NAMALWA (cell line): ENCODE measurements around the gene SLIT3.

Source experiments
- DNase-seq: peaks from one replicate; pipeline ENCODE4 v3.0.0-alpha.2; 2015; ENCODE audit warnings: low spot score

The SLIT3 gene

GRCh38 chr5:168669668-168670378 is 631.1 kb downstream of the SLIT3 start:
- DNase-seq, result no peak

- no peak for DNase-seq
Observed at GRCh38 chr5:168669156-168669555, 631.8 kb downstream of the SLIT3 start.

- DNase-seq, result no peak
Observed at GRCh38 chr5:168668078-168668477, 632.9 kb downstream of the SLIT3 start.

GRCh38 chr5:168667301-168667840 is 633.6 kb downstream of the SLIT3 start:
- no peak for DNase-seq

- DNase-seq, result no peak
Observed at GRCh38 chr5:168666356-168666755, 634.6 kb downstream of the SLIT3 start.

- no peak for DNase-seq
Observed at GRCh38 chr5:168663276-168664004, 637.5 kb downstream of the SLIT3 start.

- no peak for DNase-seq
Observed at GRCh38 chr5:168661593-168662485, 639.1 kb downstream of the SLIT3 start.

- DNase-seq, result no peak
Observed at GRCh38 chr5:168660691-168661090, 640.2 kb downstream of the SLIT3 start.

GRCh38 chr5:168659286-168659847 is 641.6 kb downstream of the SLIT3 start:
- DNase-seq, result no peak

- DNase-seq, result no peak
Observed at GRCh38 chr5:168658394-168658793, 642.5 kb downstream of the SLIT3 start.

GRCh38 chr5:168656633-168657032 is 644.3 kb downstream of the SLIT3 start:
- no peak for DNase-seq

GRCh38 chr5:168655316-168655715 is 645.6 kb downstream of the SLIT3 start:
- DNase-seq, result no peak

GRCh38 chr5:168654211-168654721 is 646.7 kb downstream of the SLIT3 start:
- DNase-seq, result no peak

- no peak for DNase-seq
Observed at GRCh38 chr5:168653626-168654025, 647.3 kb downstream of the SLIT3 start.

GRCh38 chr5:168651648-168652047 is 649.3 kb downstream of the SLIT3 start:
- no peak for DNase-seq

- DNase-seq, result no peak
Observed at GRCh38 chr5:168649306-168649705, 651.6 kb downstream of the SLIT3 start.

GRCh38 chr5:168648576-168648975 is 652.4 kb downstream of the SLIT3 start:
- DNase-seq, result no peak

GRCh38 chr5:168648016-168648415 is 652.9 kb downstream of the SLIT3 start:
- no peak for DNase-seq

GRCh38 chr5:168647083-168647482 is 653.9 kb downstream of the SLIT3 start:
- DNase-seq, result no peak

GRCh38 chr5:168646335-168646734 is 654.6 kb downstream of the SLIT3 start:
- DNase-seq, result no peak

- DNase-seq, result no peak
Observed at GRCh38 chr5:168645195-168645594, 655.7 kb downstream of the SLIT3 start.

GRCh38 chr5:168642019-168642418 is 658.9 kb downstream of the SLIT3 start:
- DNase-seq, result no peak
